Thyroid gland (tissue), 4 donors: ENCODE results near the gene NFILZ. TPM values are rescaled to one million over a fixed set of nuclear protein-coding genes. Genes with fewer than 3 reads are reported as not detected.

Source experiments
- DNase-seq, 2 donors: peaks; one replicate each; pipeline ENCODE4 v3.0.0-alpha.2; 2019
- H3K27ac ChIP-seq, 3 donors: fragments of 200-600 bp; sonication (generic); 1 replicate in 2 of 3; 2 replicates in 1 of 3; pipeline ENCODE4 v1.5.1; 2016 to 2019; ENCODE audit warnings: mild to moderate bottlenecking in 1 of 3, moderate library complexity in 1 of 3
- H3K27me3 ChIP-seq: fragments of 200-600 bp; sonication (generic); one replicate; pipeline ENCODE4 v1.5.1; 2019
- H3K36me3 ChIP-seq, 2 donors: fragments of 200-600 bp; sonication (generic); one replicate each; pipeline ENCODE4 v1.5.1; 2016 to 2019
- H3K4me1 ChIP-seq, 2 donors: fragments of 200-600 bp; sonication (generic); one replicate each; pipeline ENCODE4 v1.5.1; 2017 to 2019
- H3K4me3 ChIP-seq, 3 donors: fragments of 200-600 bp; sonication (generic); replicated peaks in 1 of 3; 1 replicate in 2 of 3; 2 replicates in 1 of 3; pipeline ENCODE4 v1.5.1; 2016; ENCODE audit warnings: mild to moderate bottlenecking in 1 of 3
- H3K9me3 ChIP-seq: fragments of 200-600 bp; sonication (generic); one replicate; pipeline ENCODE4 v1.5.1; 2017
- CTCF ChIP-seq, 6 experiments: fragments of 200-600 bp in 3 of 6; fragments of 450-650 bp in 3 of 6; sonication (generic) in 3 of 6; IDR thresholded peaks; one replicate each; pipeline ENCODE4 v1.5.1; 2016 to 2019; ENCODE audit warnings: antibody characterized with exemption in 6 of 6, mild to moderate bottlenecking in 2 of 6, inconsistent platforms in 1 of 6, moderate library complexity in 1 of 6
- POLR2A ChIP-seq, 2 donors: fragments of 450-650 bp; IDR thresholded peaks; one replicate each; pipeline ENCODE4 v1.6.1; 2017; ENCODE audit warnings: antibody characterized with exemption in 2 of 2, mild to moderate bottlenecking in 2 of 2, moderate library complexity in 1 of 2
- WGBS, 2 donors: methylation state at CpG; one replicate each; pipeline ENCODE4 v1.1.5; 2017; 5-methylcytosine and 5-hydroxymethylcytosine counted together
- intact Hi-C: fragments of 100-400 bp; cut with DNase I; formaldehyde crosslinking; loops from one replicate; pipeline ENCODE4 v1.15.1; 2023
- total RNA-seq, 4 donors: library from RNA; depleted of rRNA; stranded (reverse); fragments of >200 nt; gene quantifications; one replicate each; pipeline ENCODE4 v1.2.3, GENCODE V29; 2016

Gene NFILZ
- total RNA-seq, 4 donors from 2014 or later: not detected

- Histone ChIP-seq H3K27me3 (no peaks in the 10 kb centered on the region), H3K36me3 (peaks cover 0 to 3% of the 10 kb centered on the region in 2 donors), H3K4me1 (peaks cover 9 to 13% of the 10 kb centered on the region in 2 donors), H3K27ac (peak overlapping the region in 2 of 3 donors; percentile 65 to 68), H3K9me3 (no peaks in the 10 kb centered on the region), H3K4me3 (peak overlapping the region in 1 of 3 donors; percentile 45)
- TF ChIP-seq CTCF (IDR thresholded peaks at IDR 0.05) (no peak), POLR2A (IDR thresholded peaks at IDR 0.05) (no peak)
- no peak for DNase-seq
- intact Hi-C loops: no loop called here
- WGBS, 2 donors: 70% methylated on average over 5 of the region's 5 CpGs
Measured at GRCh38 chr19:8608941-8609278, 21.5 kb upstream of the NFILZ start.

GRCh38 chr19:8609279-8610040 lies 21.0 kb upstream of the NFILZ start:
- peaks cover 9 to 13% of the 10 kb centered on the region in 2 donors for H3K4me1 ChIP-seq
- DNase-seq: peak; percentile 24 to 33
- no peaks in the 10 kb centered on the region for H3K9me3 ChIP-seq
- H3K4me3 ChIP-seq: peak overlapping the region in 2 of 3 donors; percentile 37 to 45
- TF ChIP-seq POLR2A (IDR thresholded peaks at IDR 0.05): no peak
- peak in 1 of 6 experiments; percentile 9 for TF ChIP-seq CTCF (IDR thresholded peaks at IDR 0.05)
- peak overlapping the region; percentile 39 to 68 (median 65) for H3K27ac ChIP-seq
- H3K36me3 ChIP-seq: peaks cover 0 to 3% of the 10 kb centered on the region in 2 donors
- no peaks in the 10 kb centered on the region for H3K27me3 ChIP-seq
- intact Hi-C loops: no loop called here
- 5 to 9% methylated on average over 26 to 31 of the region's 47 CpGs for WGBS, 2 donors

- intact Hi-C loops: no loop called here
Measured at GRCh38 chr19:8610041-8610935, 20.1 kb upstream of the NFILZ start, which contains the start of gene ADAMTS10. TSS of gene ADAMTS10 (minus strand) at chr19:8610715. CDS start at chr19:8605710, 5,005 bp downstream.

GRCh38 chr19:8610936-8611300 lies 19.5 kb upstream of the NFILZ start:
- Histone ChIP-seq H3K27ac (peak overlapping the region in 1 of 3 donors; percentile 68), H3K27me3 (no peaks in the 10 kb centered on the region), H3K36me3 (no peaks in the 10 kb centered on the region), H3K4me1 (peaks cover 9 to 13% of the 10 kb centered on the region in 2 donors), H3K4me3 (peak overlapping the region in 1 of 3 donors; percentile 45), H3K9me3 (no peaks in the 10 kb centered on the region)
- no peak for DNase-seq
- TF ChIP-seq CTCF (IDR thresholded peaks at IDR 0.05): no peak
- TF ChIP-seq POLR2A (IDR thresholded peaks at IDR 0.05): no peak
- no CpG with 5 or more reads among the region's 9 CpGs for WGBS, 2 donors
- intact Hi-C loops: no loop called here

More at GRCh38 chr19:8610041-8610935, 20.1 kb upstream of the NFILZ start, which contains the start of gene ADAMTS10:
- no peak for TF ChIP-seq CTCF (IDR thresholded peaks at IDR 0.05)
- no peak for TF ChIP-seq POLR2A (IDR thresholded peaks at IDR 0.05)
- no peak for DNase-seq
- no peaks in the 10 kb centered on the region for H3K27me3 ChIP-seq
- peak within 1 kb of the TSS in 2 of 3 donors; percentile 37 to 45 for H3K4me3 ChIP-seq
- H3K36me3 ChIP-seq: no peaks in the 10 kb centered on the region
- peaks cover 9 to 13% of the 10 kb centered on the region in 2 donors for H3K4me1 ChIP-seq
- peak within 1 kb of the TSS; percentile 39 to 68 (median 65) for H3K27ac ChIP-seq
- no peaks in the 10 kb centered on the region for H3K9me3 ChIP-seq
- 3 to 15% methylated on average over 3 to 7 of the region's 74 CpGs for WGBS, 2 donors
